K562 (cell line): ENCODE data around the gene HPCAL1. TPM values are rescaled to one million over a fixed set of nuclear protein-coding genes. Genes with fewer than 3 reads are reported as not detected.
A peak's percentile ranks its signal among the peaks of the same experiment; 100 is the strongest.

Experiments used
- ATAC-seq: fragments of 200-7000 bp; cut with Tn5 transposase; 3 replicates; pipeline ENCODE4 v1.9.1; 2020; ENCODE audit warnings: moderate library complexity
- BruUV-seq: library from RNA; stranded (reverse); fragments of 400-500 nt; replicated peaks from 2 replicates; lab custom pipeline; 2021; lab: Mats Ljungman, UMichigan
- CTCF ChIA-PET: fragments of 300-600 bp; formaldehyde crosslinking; extraction: SDS; loops from one replicate; lab custom pipeline; 2021; ENCODE audit warnings: low intra/inter-chr PET ratio; lab: Yijun Ruan, JAX
- POLR2A ChIA-PET: fragments of 300-600, 350-650 bp; sonication (Branson Sonifier 250); formaldehyde crosslinking; extraction: SDS; loops from one replicate; lab custom pipeline; 2021; ENCODE audit warnings: antibody characterized with exemption, inconsistent platforms; lab: Yijun Ruan, JAX
- DNase-seq, 4 experiments: peaks; one replicate each; pipeline versions ENCODE4 v3.0.0 to v3.0.0-alpha.2; 2011 to 2018; ENCODE audit warnings: low spot score in 3 of 4, mixed read lengths in 3 of 4; ENCODE audit errors: extremely low read depth in 1 of 4
- FAIRE-seq: peaks from 2 replicates; lab custom pipeline; 2011; peaks lifted over from hg19 to GRCh38; lab: Jason Lieb, UNC
- H2AFZ ChIP-seq: 2 replicates; pipeline ENCODE4 v1.6.0; 2011; ENCODE audit warnings: low read depth, low read length, control low read depth, inconsistent platforms
- H3K27ac ChIP-seq: fragments of 200-600 bp; 3 replicates; pipeline ENCODE4 v1.8.0; 2011; ENCODE audit warnings: low read depth, mild to moderate bottlenecking, control low read depth, inconsistent platforms, low read length, moderate library complexity, mixed read lengths; ENCODE audit errors: extremely low read depth
- H3K27me3 ChIP-seq, 2 experiments: fragments of 300-600 bp in 1 of 2; 2 replicates in 1 of 2; 3 replicates in 1 of 2; pipeline versions ENCODE4 v1.6.0 to v1.8.0; 2011; ENCODE audit warnings: inconsistent platforms in 2 of 2, low read length in 2 of 2, mild to moderate bottlenecking in 1 of 2, mixed read lengths in 1 of 2, moderate library complexity in 1 of 2; ENCODE audit not compliant: control insufficient read depth in 2 of 2, insufficient read depth in 2 of 2
- H3K36me3 ChIP-seq: fragments of 300-600 bp; 3 replicates; pipeline ENCODE4 v1.8.0; 2011; ENCODE audit warnings: mild to moderate bottlenecking, low read length, inconsistent platforms; ENCODE audit not compliant: control insufficient read depth, insufficient read depth
- H3K4me1 ChIP-seq, 2 experiments: fragments of 200-600 bp in 1 of 2; replicated peaks in 1 of 2; 2 replicates in 1 of 2; 3 replicates in 1 of 2; pipeline versions ENCODE4 v1.5.1 to v1.8.0; 2011; ENCODE audit warnings: inconsistent platforms in 2 of 2, low read length in 2 of 2, mild to moderate bottlenecking in 1 of 2, mixed read lengths in 1 of 2, moderate library complexity in 1 of 2; ENCODE audit not compliant: control insufficient read depth in 2 of 2, insufficient read depth in 2 of 2
- H3K4me2 ChIP-seq: 2 replicates; pipeline ENCODE4 v1.6.1; 2011; ENCODE audit warnings: low read length, control low read depth, inconsistent platforms, mixed read lengths; ENCODE audit not compliant: insufficient read depth
- H3K4me3 ChIP-seq: fragments of 200-600 bp; sonication (generic), shearing (Covaris generic); 2 replicates; pipeline ENCODE4 v1.5.1; 2016; ENCODE audit warnings: control low read depth, inconsistent platforms
- H3K79me2 ChIP-seq: fragments of 200-600 bp; 3 replicates; pipeline ENCODE4 v1.8.0; 2011; ENCODE audit warnings: low read length, inconsistent platforms; ENCODE audit not compliant: control insufficient read depth, insufficient read depth
- H3K9ac ChIP-seq, 2 experiments: 2 replicates each; pipeline versions ENCODE4 v1.6.0 to v1.6.1; 2011; ENCODE audit warnings: low read depth in 2 of 2, low read length in 2 of 2, control low read depth in 1 of 2, inconsistent platforms in 1 of 2, mild to moderate bottlenecking in 1 of 2, mixed read lengths in 1 of 2; ENCODE audit not compliant: insufficient read depth in 1 of 2
- H3K9me1 ChIP-seq: one replicate; pipeline ENCODE4 v1.6.0; 2011; ENCODE audit warnings: inconsistent platforms, mild to moderate bottlenecking, low read length, moderate library complexity; ENCODE audit not compliant: control insufficient read depth, insufficient read depth
- H3K9me3 ChIP-seq: replicated peaks from 2 replicates; pipeline ENCODE4 v1.5.1; 2011; ENCODE audit warnings: low read depth, low read length, inconsistent platforms; ENCODE audit not compliant: control insufficient read depth, insufficient read depth
- H4K20me1 ChIP-seq: replicated peaks from 2 replicates; pipeline ENCODE4 v1.6.1; 2011; ENCODE audit warnings: low read length, inconsistent platforms, mixed read lengths; ENCODE audit not compliant: control insufficient read depth, insufficient read depth
- ARID1B ChIP-seq: fragments of 450-650 bp; IDR thresholded peaks from 2 replicates; pipeline ENCODE4 v1.6.1; 2016; ENCODE audit warnings: antibody characterized with exemption, mild to moderate bottlenecking, inconsistent platforms
- ATF6 ChIP-seq: sonication (generic); formaldehyde crosslinking; IDR thresholded peaks from 2 replicates; pipeline ENCODE4 v1.4.0; 2020; ENCODE audit warnings: mild to moderate bottlenecking, missing genetic modification reagents
- BCOR ChIP-seq: fragments of 450-650 bp; IDR thresholded peaks from 2 replicates; pipeline ENCODE4 v1.6.1; 2016
- CBFA2T2 ChIP-seq: fragments of 450-650 bp; conservative IDR thresholded peaks from 2 replicates; pipeline ENCODE4 v1.6.1; 2017; ENCODE audit warnings: mild to moderate bottlenecking
- ELF4 ChIP-seq: fragments of 450-650 bp; formaldehyde crosslinking; IDR thresholded peaks from 2 replicates; pipeline ENCODE4 v1.4.0; 2022; ENCODE audit warnings: missing genetic modification characterization
- EZH2 ChIP-seq: IDR thresholded peaks from 2 replicates; pipeline ENCODE4 v1.6.1; 2012; ENCODE audit warnings: low read depth, mild to moderate bottlenecking, inconsistent platforms, low read length, borderline replicate concordance
- GATAD2B ChIP-seq: fragments of 450-650 bp; IDR thresholded peaks from 2 replicates; pipeline ENCODE4 v1.6.1; 2017; ENCODE audit warnings: mild to moderate bottlenecking, borderline replicate concordance
- JUNB ChIP-seq: fragments of 450-650 bp; formaldehyde crosslinking; conservative IDR thresholded peaks from 2 replicates; pipeline ENCODE4 v1.4.0; 2020; ENCODE audit warnings: mild to moderate bottlenecking
- JUND ChIP-seq, 2 experiments: IDR thresholded peaks; 2 replicates in 1 of 2; 3 replicates in 1 of 2; pipeline ENCODE4 v1.6.1; 2011; ENCODE audit warnings: borderline replicate concordance in 2 of 2, low read depth in 2 of 2, low read length in 2 of 2, improper control_type of control experiment in 1 of 2, missing biosample characterization in 1 of 2, missing genetic modification characterization in 1 of 2, missing genetic modification reagents in 1 of 2
- LCOR ChIP-seq: sonication (generic); formaldehyde crosslinking; IDR thresholded peaks from 2 replicates; pipeline ENCODE4 v1.8.0; 2022; ENCODE audit warnings: mild to moderate bottlenecking, missing genetic modification reagents
- NFXL1 ChIP-seq: fragments of 450-650 bp; formaldehyde crosslinking; IDR thresholded peaks from 2 replicates; pipeline ENCODE4 v1.4.0; 2021; ENCODE audit warnings: mild to moderate bottlenecking
- NR4A1 ChIP-seq, 2 experiments: fragments of 250-450 bp in 1 of 2; fragments of 450-650 bp in 1 of 2; sonication (Bioruptor Pico) in 1 of 2; IDR thresholded peaks; 2 replicates each; pipeline versions ENCODE4 v1.4.0 to v1.6.1; 2016 to 2020; ENCODE audit warnings: mild to moderate bottlenecking in 2 of 2, missing compliant biosample characterization in 1 of 2, missing genetic modification characterization in 1 of 2, moderate library complexity in 1 of 2
- PTTG1 ChIP-seq: fragments of 450-650 bp; IDR thresholded peaks from 2 replicates; pipeline ENCODE4 v1.6.1; 2016; ENCODE audit warnings: low read depth, mild to moderate bottlenecking, missing genetic modification characterization, missing compliant biosample characterization
- RBBP5 ChIP-seq: fragments of 200-600 bp; sonication (generic); IDR thresholded peaks from 2 replicates; pipeline ENCODE4 v1.6.1; 2012; ENCODE audit warnings: borderline replicate concordance, mild to moderate bottlenecking, low read length, control low read depth, inconsistent platforms; ENCODE audit not compliant: insufficient read depth, poor library complexity, severe bottlenecking
- SRSF7 ChIP-seq: fragments of 200-400 bp; formaldehyde crosslinking; optimal IDR thresholded peaks from 2 replicates; pipeline ENCODE3; 2017; ENCODE audit warnings: mild to moderate bottlenecking, low read depth, low read length
- TSC22D4 ChIP-seq: fragments of 450-650 bp; IDR thresholded peaks from 2 replicates; pipeline ENCODE4 v1.6.1; 2016; ENCODE audit warnings: missing genetic modification characterization, missing biosample characterization, control low read depth
- ZEB2 ChIP-seq: fragments of 450-650 bp; IDR thresholded peaks from 2 replicates; pipeline ENCODE4 v1.6.1; 2016
- ZFP36 ChIP-seq: fragments of 150-350 bp; IDR thresholded peaks from 2 replicates; pipeline ENCODE4 v1.6.1; 2018; ENCODE audit warnings: low read length, low read depth; ENCODE audit not compliant: partially characterized antibody
- ZNF717 ChIP-seq: fragments of 250-450 bp; sonication (Bioruptor Pico); IDR thresholded peaks from 2 replicates; pipeline ENCODE4 v1.5.0; 2021
- ZSCAN32 ChIP-seq: fragments of 450-650 bp; formaldehyde crosslinking; IDR thresholded peaks from 2 replicates; pipeline ENCODE4 v1.4.0; 2020; ENCODE audit warnings: mild to moderate bottlenecking, moderate library complexity
- WGBS: fragments of 100-300 bp; shearing (Covaris generic); methylation state at CpG from one replicate; pipeline ENCODE4 v1.1.6; 2016; ENCODE audit warnings: low coverage, mixed read lengths; ENCODE audit not compliant: insufficient coverage; ENCODE audit errors: missing lambda C conversion rate; 5-methylcytosine and 5-hydroxymethylcytosine counted together
- in situ Hi-C: fragments of 300-500 bp; cut with MboI; formaldehyde crosslinking; loops from 4 replicates; pipeline ENCODE4 v1.15.0; 2018; ENCODE audit warnings: inconsistent platforms, mixed read lengths
- intact Hi-C: fragments of 100-400 bp; cut with micrococcal nuclease; formaldehyde crosslinking; loops from 2 replicates; pipeline ENCODE4 v1.14.2; 2022
- polyA plus RNA-seq, 8 experiments: library from polyadenylated mRNA; depleted of rRNA in 4 of 8; stranded (reverse) in 5 of 8; unstranded in 3 of 8; fragments of >200 nt; fragmentation: Nextera tagmentation in 2 of 8; fragmentation: Illumina TruSeq in 1 of 8; extraction: Ambion mirVana in 2 of 8; extraction: Trizol in 1 of 8; gene quantifications; 2 replicates each; pipeline versions ENCODE4 v1.2.1 to v1.2.3, GENCODE V29; 2011 to 2014; ENCODE audit warnings: inconsistent platforms in 1 of 8, missing spikeins in 1 of 8
- total RNA-seq, 7 experiments: library from RNA; depleted of rRNA in 6 of 7; stranded (reverse); fragments of >200 nt in 6 of 7; fragmentation: Illumina TruSeq in 2 of 7; extraction: Trizol in 2 of 7; gene quantifications; 2 replicates each; pipeline versions ENCODE4 v1.2.1 to v1.2.3, GENCODE V29; 2011 to 2021; ENCODE audit warnings: low replicate concordance in 1 of 7

The HPCAL1 gene
- total and polyA plus RNA-seq, 9 of the 15 experiments (the other 6 are each of a cell fraction or from before 2014, with no cell fraction given) = 2.7 to 65.5 (median 23.9) TPM

- DNase-seq (peak; percentile 72 to 90 (median 80)), FAIRE-seq (peak; percentile 90), ATAC-seq (peak; percentile 82)
- Histone ChIP-seq H3K9me3 (no peaks in the 10 kb centered on the region), H3K9me1 (peaks cover 10% of the 10 kb centered on the region), H3K4me3 (no peak overlapping the region), H3K4me1 (peaks cover 21 to 79% of the 10 kb centered on the region in 2 experiments; a peak in 4 of 5 replicates), H4K20me1 (peaks cover 15% of the 10 kb centered on the region), H3K27me3 (no peaks in the 10 kb centered on the region), H3K27ac (peak overlapping the region; percentile 72), H3K79me2 (peaks cover 41% of the 10 kb centered on the region), H3K9ac (peak overlapping the region; percentile 60 to 90), H2AFZ (no peak overlapping the region), H3K36me3 (no peaks in the 10 kb centered on the region; the same call in 2 of the 3 replicates), H3K4me2 (peak overlapping the region; percentile 63)
- no TSS peak for BruUV-seq
- intact Hi-C loops (no loop called here), in situ Hi-C loops (no loop called here)
- WGBS = 29% methylated on average over 14 of the region's 14 CpGs
- ChIA-PET CTCF (no interaction called here), POLR2A (interaction anchor here (0.6 to 1.0 kb wide), 2 partner anchors 12 to 20 kb away, joined by 3 read pairs; no protein-coding TSS in a partner anchor)
- no peak for TF ChIP-seq TSC22D4 (tag)
- peak; percentile 61 for TF ChIP-seq BCOR
- TF ChIP-seq RBBP5 = peak; percentile 33
- no peak for TF ChIP-seq SRSF7
- TF ChIP-seq ZNF717 (CRISPR knock-in tag) = no peak
- TF ChIP-seq NFXL1 (CRISPR knock-in tag) = no peak
- no peak for TF ChIP-seq EZH2
- TF ChIP-seq CBFA2T2 = peak; percentile 89
- TF ChIP-seq ZSCAN32 (CRISPR knock-in tag) = no peak
- TF ChIP-seq ZEB2 = peak; percentile 98
- no peak for TF ChIP-seq NR4A1 (CRISPR knock-in tag; IDR thresholded peaks at IDR 0.05)
- no peak for TF ChIP-seq NR4A1 (tag; IDR thresholded peaks at IDR 0.05)
- peak; percentile 97 for TF ChIP-seq ARID1B
- peak; percentile 58; the same call in 1 of the 2 replicates for TF ChIP-seq ELF4 (CRISPR knock-in tag)
- TF ChIP-seq ATF6 (CRISPR knock-in tag) = no peak
- TF ChIP-seq JUNB (CRISPR knock-in tag) = no peak
- TF ChIP-seq ZFP36 = peak; percentile 95
- TF ChIP-seq PTTG1 = no peak
- no peak for TF ChIP-seq LCOR
- TF ChIP-seq JUND (IDR thresholded peaks at IDR 0.05; ENCODE audit: borderline replicate concordance, low read depth, low read length) = peak; percentile 41; the same call in 1 of the 2 replicates
- no peak for TF ChIP-seq JUND (tag; IDR thresholded peaks at IDR 0.05; ENCODE audit: borderline replicate concordance, low read depth, low read length)
- peak; percentile 58; the same call in 1 of the 2 replicates for TF ChIP-seq GATAD2B
Observed at GRCh38 chr2:10369269-10370255, 66.9 kb downstream of the HPCAL1 start.
